CD4-positive, alpha-beta memory T cell (primary cell): Measurements from ENCODE around the gene ERMARD. TPM values are rescaled to one million over a fixed set of nuclear protein-coding genes. Genes with fewer than 3 reads are reported as not detected.
A peak's percentile ranks its signal among the peaks of the same experiment; 100 is the strongest.

Experiments used
- CTCF ChIA-PET: fragments of 350-600 bp; sonication (Branson Sonifier 250); formaldehyde crosslinking; loops from one replicate; lab custom pipeline; 2021; ENCODE audit warnings: inconsistent platforms; ENCODE audit not compliant: partially characterized antibody; lab: Charles Lee
- POLR2A ChIA-PET: fragments of 350-600 bp; sonication (Branson Sonifier 250); formaldehyde crosslinking; loops from one replicate; lab custom pipeline; 2021; ENCODE audit not compliant: partially characterized antibody; lab: Charles Lee
- DNase-seq, 5 donors: peaks; one replicate each; pipeline versions ENCODE4 v3.0.0 to v3.0.0-alpha.2; 2020 to 2022; ENCODE audit warnings: mixed read lengths in 1 of 5
- H3K27ac ChIP-seq: one replicate; pipeline ENCODE4 v1.7.0; 2013; ENCODE audit warnings: low read depth, low read length
- H3K27me3 ChIP-seq: 2 replicates; pipeline ENCODE4 v1.7.0; 2013; ENCODE audit warnings: mild to moderate bottlenecking, low read length, moderate library complexity; ENCODE audit not compliant: insufficient read depth
- H3K36me3 ChIP-seq: 2 replicates; pipeline ENCODE4 v1.7.0; 2013; ENCODE audit warnings: mild to moderate bottlenecking, low read length, moderate library complexity; ENCODE audit not compliant: insufficient read depth
- H3K4me1 ChIP-seq: 2 replicates; pipeline ENCODE4 v1.7.0; 2013; ENCODE audit warnings: mild to moderate bottlenecking, low read length, moderate library complexity; ENCODE audit not compliant: insufficient read depth
- H3K4me3 ChIP-seq, 2 donors: one replicate each; pipeline ENCODE4 v1.7.0; 2013; ENCODE audit warnings: low read length in 2 of 2, mild to moderate bottlenecking in 1 of 2
- H3K9me3 ChIP-seq, 2 donors: one replicate each; pipeline ENCODE4 v1.7.0; 2013; ENCODE audit warnings: low read length in 2 of 2, control low read depth in 1 of 2; ENCODE audit not compliant: control insufficient read depth in 1 of 2
- H3K27ac Mint-ChIP-seq, 7 donors: one replicate each; pipeline ENCODE4 v1.8.0; 2020 to 2021; ENCODE audit warnings: mixed read lengths in 7 of 7, mild to moderate bottlenecking in 6 of 7, inconsistent platforms in 3 of 7, moderate library complexity in 3 of 7
- H3K27me3 Mint-ChIP-seq, 2 donors: one replicate each; pipeline ENCODE4 v1.8.0; 2020 to 2021; ENCODE audit warnings: mixed read lengths in 2 of 2
- H3K36me3 Mint-ChIP-seq, 2 donors: one replicate each; pipeline ENCODE4 v1.8.0; 2020 to 2021; ENCODE audit warnings: mixed read lengths in 2 of 2, inconsistent platforms in 1 of 2, mild to moderate bottlenecking in 1 of 2
- H3K4me1 Mint-ChIP-seq, 4 donors: one replicate each; pipeline ENCODE4 v1.8.0; 2020 to 2021; ENCODE audit warnings: mixed read lengths in 4 of 4, mild to moderate bottlenecking in 1 of 4
- H3K4me3 Mint-ChIP-seq, 8 donors: one replicate each; pipeline ENCODE4 v1.8.0; 2020 to 2021; ENCODE audit warnings: mixed read lengths in 8 of 8, mild to moderate bottlenecking in 7 of 8, moderate library complexity in 6 of 8, inconsistent platforms in 3 of 8
- H3K9me3 Mint-ChIP-seq, 8 donors: one replicate each; pipeline ENCODE4 v1.8.0; 2020 to 2021; ENCODE audit warnings: mixed read lengths in 8 of 8, mild to moderate bottlenecking in 5 of 8, inconsistent platforms in 3 of 8, moderate library complexity in 1 of 8
- intact Hi-C: fragments of 100-400 bp; cut with micrococcal nuclease; formaldehyde crosslinking; loops from one replicate; pipeline ENCODE4 v1.15.1; 2023
- polyA plus RNA-seq, 2 donors: library from polyadenylated mRNA; unstranded; fragments of 300-500 nt; fragmentation: Illumina TruSeq; gene quantifications; one replicate each; pipeline ENCODE4 v1.2.3, GENCODE V29; 2021
- total RNA-seq, 2 experiments: library from RNA; stranded (reverse); gene quantifications; one replicate each; pipeline ENCODE4 v1.2.3, GENCODE V29; 2021

The ERMARD gene
- total and polyA plus RNA-seq, 4 experiments from 2014 or later = 11.0 to 41.4 (median 22.6) TPM

- CTCF ChIA-PET = interaction anchor here (0.9 to 1.4 kb wide), 2 partner anchors 20 to 21 kb away, joined by 4 to 5 read pairs; no protein-coding TSS in a partner anchor
These were observed 58.9 kb downstream of the ERMARD start for GRCh38 chr6:169810066-169810989.

GRCh38 chr6:169811072-169811471 lies 59.6 kb downstream of the ERMARD start:
- H3K4me3 ChIP-seq = no peak overlapping the region
- Mint-ChIP-seq H3K36me3 (no peaks in the 10 kb centered on the region), H3K27ac (no peak overlapping the region), H3K4me3 (no peak overlapping the region), H3K9me3 (peaks cover under 1 to 6% (median 1%) of the 10 kb centered on the region in 8 donors), H3K4me1 (peaks cover 17 to 28% (median 19%) of the 10 kb centered on the region in 4 donors), H3K27me3 (peaks cover 2 to 4% of the 10 kb centered on the region in 2 donors)
- no peaks in the 10 kb centered on the region for H3K36me3 ChIP-seq
- POLR2A ChIA-PET = no interaction called here
- intact Hi-C loops = no loop called here
- DNase-seq = no peak
- CTCF ChIA-PET = interaction anchor here (1.4 kb wide), 1 partner anchor 21 kb away, joined by 5 read pairs; no protein-coding TSS in a partner anchor
- no peaks in the 10 kb centered on the region for H3K9me3 ChIP-seq
- no peak overlapping the region for H3K27ac ChIP-seq
- H3K4me1 ChIP-seq = peaks cover 16% of the 10 kb centered on the region
- H3K27me3 ChIP-seq = no peaks in the 10 kb centered on the region

More at GRCh38 chr6:169810066-169810989, 58.9 kb downstream of the ERMARD start:
- DNase-seq = no peak
- H3K36me3 ChIP-seq = no peaks in the 10 kb centered on the region
- Mint-ChIP-seq H3K4me1 (peaks cover 23 to 35% (median 26%) of the 10 kb centered on the region in 4 donors), H3K27ac (no peak overlapping the region), H3K4me3 (no peak overlapping the region), H3K36me3 (no peaks in the 10 kb centered on the region), H3K9me3 (peaks cover 0 to 4% (median 0%) of the 10 kb centered on the region in 8 donors), H3K27me3 (peaks cover 4 to 8% of the 10 kb centered on the region in 2 donors)
- H3K27ac ChIP-seq = no peak overlapping the region
- no peaks in the 10 kb centered on the region for H3K9me3 ChIP-seq
- intact Hi-C loops = no loop called here
- peaks cover 24% of the 10 kb centered on the region for H3K4me1 ChIP-seq
- no peaks in the 10 kb centered on the region for H3K27me3 ChIP-seq
- H3K4me3 ChIP-seq = no peak overlapping the region
- POLR2A ChIA-PET = no interaction called here

- ChIA-PET POLR2A (no interaction called here), CTCF (interaction anchor here (1.4 kb wide), 1 partner anchor 22 kb away, joined by 3 read pairs; no protein-coding TSS in a partner anchor)
- DNase-seq = no peak
- Histone ChIP-seq H3K9me3 (no peaks in the 10 kb centered on the region), H3K4me1 (peaks cover 10% of the 10 kb centered on the region), H3K27me3 (no peaks in the 10 kb centered on the region), H3K36me3 (no peaks in the 10 kb centered on the region), H3K4me3 (no peak overlapping the region), H3K27ac (no peak overlapping the region)
- H3K4me3 Mint-ChIP-seq = no peak overlapping the region
- no peaks in the 10 kb centered on the region for H3K36me3 Mint-ChIP-seq
- H3K27me3 Mint-ChIP-seq = peaks cover 4% of the 10 kb centered on the region in 2 donors
- intact Hi-C loops = no loop called here
- H3K4me1 Mint-ChIP-seq = peaks cover 11 to 22% (median 13%) of the 10 kb centered on the region in 4 donors
- H3K9me3 Mint-ChIP-seq = peaks cover 3 to 11% (median 4%) of the 10 kb centered on the region in 8 donors
- H3K27ac Mint-ChIP-seq = no peak overlapping the region
These were observed 60.3 kb downstream of the ERMARD start for GRCh38 chr6:169811521-169812256.

DNA sequence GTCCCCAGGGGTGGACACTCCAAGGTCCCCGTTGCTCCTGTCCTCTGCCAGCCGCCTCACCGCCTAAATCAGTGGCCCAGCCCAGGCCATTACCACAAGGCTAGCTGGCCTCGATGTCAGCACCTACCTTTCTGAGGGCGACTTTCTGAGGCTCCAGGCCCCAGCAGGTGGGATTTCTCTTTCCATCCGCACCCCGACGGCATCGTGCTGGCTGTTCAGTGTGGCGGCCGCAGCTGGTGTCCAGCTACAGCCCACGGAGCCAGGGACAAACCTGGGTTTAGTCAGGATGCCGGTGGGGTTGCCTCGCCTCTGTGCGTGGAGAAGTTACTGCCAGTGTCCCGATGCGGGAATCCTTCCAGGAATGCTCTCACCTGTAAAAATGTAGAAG lies 60.8 kb downstream of the ERMARD start:
- peaks cover 3 to 4% of the 10 kb centered on the region in 2 donors for H3K27me3 Mint-ChIP-seq
- peaks cover 3 to 12% (median 4%) of the 10 kb centered on the region in 8 donors for H3K9me3 Mint-ChIP-seq
- H3K36me3 ChIP-seq = no peaks in the 10 kb centered on the region
- intact Hi-C loops = no loop called here
- peaks cover 7 to 16% (median 9%) of the 10 kb centered on the region in 4 donors for H3K4me1 Mint-ChIP-seq
- ChIA-PET POLR2A (no interaction called here), CTCF (interaction anchor here (1.4 kb wide), 1 partner anchor 22 kb away, joined by 3 read pairs; no protein-coding TSS in a partner anchor)
- H3K27me3 ChIP-seq = no peaks in the 10 kb centered on the region
- no peak overlapping the region for H3K4me3 ChIP-seq
- H3K27ac ChIP-seq = no peak overlapping the region
- H3K27ac Mint-ChIP-seq = no peak overlapping the region
- no peak overlapping the region for H3K4me3 Mint-ChIP-seq
- no peaks in the 10 kb centered on the region for H3K9me3 ChIP-seq
- no peaks in the 10 kb centered on the region for H3K36me3 Mint-ChIP-seq
- peaks cover 8% of the 10 kb centered on the region for H3K4me1 ChIP-seq
- no peak for DNase-seq

GRCh38 chr6:169813969-169814368 lies 62.5 kb downstream of the ERMARD start:
- Histone ChIP-seq H3K36me3 (no peaks in the 10 kb centered on the region), H3K27me3 (no peaks in the 10 kb centered on the region), H3K4me3 (no peak overlapping the region), H3K27ac (no peak overlapping the region), H3K4me1 (no peaks in the 10 kb centered on the region), H3K9me3 (no peaks in the 10 kb centered on the region)
- ChIA-PET POLR2A (no interaction called here), CTCF (no interaction called here)
- peaks cover 5% of the 10 kb centered on the region in 2 donors for H3K27me3 Mint-ChIP-seq
- no peak overlapping the region for H3K27ac Mint-ChIP-seq
- H3K4me1 Mint-ChIP-seq = peaks cover 0 to 9% (median 3%) of the 10 kb centered on the region in 4 donors
- peaks cover 3 to 12% (median 4%) of the 10 kb centered on the region in 8 donors for H3K9me3 Mint-ChIP-seq
- H3K36me3 Mint-ChIP-seq = no peaks in the 10 kb centered on the region
- no peak overlapping the region for H3K4me3 Mint-ChIP-seq
- intact Hi-C loops = no loop called here
- no peak for DNase-seq

DNA sequence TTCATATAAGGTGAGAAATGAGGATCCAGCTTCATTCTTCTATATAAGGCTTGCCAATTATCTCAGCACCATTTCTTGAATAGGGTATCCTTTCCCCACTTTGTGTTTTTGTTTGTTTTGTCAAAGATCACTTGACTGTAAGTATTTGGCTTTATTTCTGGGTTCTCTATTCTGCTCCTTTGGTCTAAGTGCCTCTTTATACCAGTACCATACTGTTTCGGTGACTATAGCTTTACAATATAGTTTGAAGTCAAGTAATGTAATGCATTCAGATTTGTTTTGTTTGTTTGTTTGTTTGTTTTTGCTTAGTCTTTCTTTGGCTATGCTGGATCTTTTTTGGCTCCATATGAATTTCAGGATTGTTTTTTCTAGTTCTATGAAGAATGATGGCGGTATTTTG lies 64.6 kb downstream of the ERMARD start:
- Mint-ChIP-seq H3K4me3 (no peak overlapping the region), H3K27ac (peak overlapping the region in 1 of 7 donors; percentile 13), H3K36me3 (no peaks in the 10 kb centered on the region), H3K4me1 (no peaks in the 10 kb centered on the region), H3K9me3 (peaks cover 3 to 10% (median 4%) of the 10 kb centered on the region in 8 donors), H3K27me3 (peaks cover 5 to 9% of the 10 kb centered on the region in 2 donors)
- Histone ChIP-seq H3K4me3 (no peak overlapping the region), H3K4me1 (no peaks in the 10 kb centered on the region), H3K36me3 (no peaks in the 10 kb centered on the region), H3K9me3 (no peaks in the 10 kb centered on the region), H3K27ac (no peak overlapping the region), H3K27me3 (no peaks in the 10 kb centered on the region)
- POLR2A ChIA-PET = no interaction called here
- CTCF ChIA-PET = no interaction called here
- DNase-seq = no peak
- intact Hi-C loops = no loop called here

DNA sequence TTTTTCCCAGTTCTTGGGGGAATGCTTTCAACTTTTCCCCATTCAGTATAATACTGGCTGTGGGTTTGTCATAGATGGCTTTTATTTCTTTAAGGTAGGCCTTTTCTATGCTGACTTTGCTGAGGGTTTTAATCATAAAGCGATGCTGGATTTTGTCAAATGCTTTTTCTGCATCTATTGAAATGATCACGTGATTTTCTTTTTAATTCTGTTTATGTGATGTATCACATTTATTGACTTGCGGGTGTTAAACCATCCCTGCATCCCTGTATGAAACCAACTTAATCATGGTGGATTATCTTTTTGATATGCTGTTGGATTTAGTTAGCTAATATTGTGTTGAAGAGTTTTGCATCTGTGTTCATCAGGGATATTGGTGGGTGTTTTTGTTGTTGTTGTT lies 65.6 kb downstream of the ERMARD start:
- H3K4me1 ChIP-seq = no peaks in the 10 kb centered on the region
- H3K9me3 Mint-ChIP-seq = peaks cover 3 to 10% (median 4%) of the 10 kb centered on the region in 8 donors
- no peaks in the 10 kb centered on the region for H3K27me3 ChIP-seq
- no peak for DNase-seq
- H3K27me3 Mint-ChIP-seq = peaks cover 9 to 12% of the 10 kb centered on the region in 2 donors
- H3K9me3 ChIP-seq = no peaks in the 10 kb centered on the region
- H3K27ac Mint-ChIP-seq = no peak overlapping the region
- no peaks in the 10 kb centered on the region for H3K36me3 Mint-ChIP-seq
- intact Hi-C loops = no loop called here
- no peak overlapping the region for H3K4me3 Mint-ChIP-seq
- H3K27ac ChIP-seq = no peak overlapping the region
- CTCF ChIA-PET = no interaction called here
- POLR2A ChIA-PET = no interaction called here
- H3K4me3 ChIP-seq = no peak overlapping the region
- no peaks in the 10 kb centered on the region for H3K4me1 Mint-ChIP-seq
- H3K36me3 ChIP-seq = no peaks in the 10 kb centered on the region
